SIG-M5 (cell line): ENCODE measurements around the gene RNF19B.
"Not testable (repeated sequence)": the region's sequence is repeated elsewhere in the genome, so short reads cannot be mapped to it uniquely, and the experiment has no call there.

Source experiments
- DNase-seq: peaks from one replicate; lab custom pipeline; 2025; lab: John Stamatoyannopoulos, UW

Gene RNF19B

GRCh38 chr1:32992489-32993323, 28.1 kb upstream of the RNF19B start:
- peak; percentile 86 for DNase-seq

GRCh38 chr1:32991819-32992488, 27.3 kb upstream of the RNF19B start:
- DNase-seq, result no peak

GRCh38 chr1:32991386-32991785, 26.8 kb upstream of the RNF19B start:
- DNase-seq, result no peak

DNA sequence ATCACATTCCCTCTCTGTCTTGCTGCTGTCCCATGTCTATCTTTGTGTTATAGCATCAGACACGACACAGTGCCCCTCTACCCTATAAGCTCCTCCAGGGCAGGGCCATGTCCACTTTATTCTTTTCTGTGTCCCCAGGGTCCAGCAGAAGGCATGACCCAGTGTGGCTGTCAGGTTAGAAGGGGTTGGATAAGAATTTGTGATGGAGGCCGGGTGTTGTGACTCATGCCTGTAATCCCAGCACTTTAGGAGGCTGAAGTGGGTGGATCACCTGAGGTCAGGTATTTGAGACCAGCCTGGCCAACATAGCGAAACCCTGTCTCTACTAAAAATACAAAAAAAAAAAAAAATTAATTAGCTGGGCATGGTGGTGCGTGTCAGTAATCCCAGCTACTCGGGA, 26.3 kb upstream of the RNF19B start:
- no peak for DNase-seq

DNA sequence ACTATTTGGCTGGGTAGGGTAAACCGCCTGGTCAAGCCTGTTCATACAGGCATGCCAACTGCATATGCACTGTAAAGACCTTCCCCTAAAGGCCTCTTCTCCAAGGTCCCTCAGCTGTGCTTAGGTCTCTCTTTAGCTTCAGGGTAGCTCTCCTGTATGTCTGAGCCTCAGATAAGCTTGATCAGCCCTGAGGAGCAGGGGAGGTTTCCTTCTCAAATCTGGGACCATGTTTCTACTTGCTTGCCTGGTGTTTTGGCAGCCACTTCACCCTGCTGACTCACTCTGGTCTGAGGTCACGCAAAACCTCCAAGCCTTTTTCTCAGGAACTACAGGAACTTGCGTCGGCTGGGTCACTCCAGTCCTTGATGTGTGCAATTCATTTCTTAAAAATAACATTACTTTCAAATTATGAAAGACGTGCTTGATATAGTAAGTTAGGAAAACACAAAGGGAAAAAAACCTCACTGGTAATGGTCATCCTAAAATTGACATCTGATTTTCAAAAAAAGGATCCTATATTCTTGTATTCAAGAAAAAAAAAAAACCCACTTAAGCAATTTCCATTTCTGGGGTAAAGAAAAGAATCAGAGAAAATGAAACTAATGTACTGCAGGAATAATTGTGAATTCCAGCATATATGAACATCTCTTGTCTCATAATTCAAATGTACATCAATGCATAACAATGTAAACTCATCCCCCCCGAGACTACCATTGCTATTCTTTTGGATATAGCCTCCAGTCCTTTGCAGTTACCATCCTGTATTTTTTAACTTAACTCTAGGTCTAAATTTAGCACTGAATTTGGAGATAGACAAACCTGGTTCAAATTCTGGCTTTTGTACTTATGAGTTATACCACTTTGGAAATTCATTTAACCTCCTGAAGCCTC, 24.8 kb upstream of the RNF19B start:
- no peak for DNase-seq

DNA sequence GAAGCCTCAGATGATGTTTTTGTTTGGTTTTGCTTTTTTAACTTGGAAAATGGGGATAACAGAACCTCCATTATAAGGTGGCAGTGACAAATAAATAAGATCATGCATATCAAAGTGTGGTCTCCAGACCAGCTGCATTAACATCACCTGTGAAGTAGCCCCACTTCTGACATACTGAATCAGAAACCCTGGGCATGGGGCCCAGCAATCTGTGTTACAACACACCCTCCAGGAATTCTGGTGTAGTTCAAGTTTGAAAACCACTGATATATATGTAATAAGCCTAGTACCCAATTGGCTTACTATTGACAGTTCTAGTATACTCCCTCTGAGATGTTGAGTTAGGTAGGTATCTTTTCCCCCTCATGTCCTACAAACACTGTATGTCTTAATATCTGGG, 24.1 kb upstream of the RNF19B start:
- DNase-seq, result no peak

- DNase-seq, result no peak
Observed at GRCh38 chr1:32985226-32985625, 20.6 kb upstream of the RNF19B start.

DNA sequence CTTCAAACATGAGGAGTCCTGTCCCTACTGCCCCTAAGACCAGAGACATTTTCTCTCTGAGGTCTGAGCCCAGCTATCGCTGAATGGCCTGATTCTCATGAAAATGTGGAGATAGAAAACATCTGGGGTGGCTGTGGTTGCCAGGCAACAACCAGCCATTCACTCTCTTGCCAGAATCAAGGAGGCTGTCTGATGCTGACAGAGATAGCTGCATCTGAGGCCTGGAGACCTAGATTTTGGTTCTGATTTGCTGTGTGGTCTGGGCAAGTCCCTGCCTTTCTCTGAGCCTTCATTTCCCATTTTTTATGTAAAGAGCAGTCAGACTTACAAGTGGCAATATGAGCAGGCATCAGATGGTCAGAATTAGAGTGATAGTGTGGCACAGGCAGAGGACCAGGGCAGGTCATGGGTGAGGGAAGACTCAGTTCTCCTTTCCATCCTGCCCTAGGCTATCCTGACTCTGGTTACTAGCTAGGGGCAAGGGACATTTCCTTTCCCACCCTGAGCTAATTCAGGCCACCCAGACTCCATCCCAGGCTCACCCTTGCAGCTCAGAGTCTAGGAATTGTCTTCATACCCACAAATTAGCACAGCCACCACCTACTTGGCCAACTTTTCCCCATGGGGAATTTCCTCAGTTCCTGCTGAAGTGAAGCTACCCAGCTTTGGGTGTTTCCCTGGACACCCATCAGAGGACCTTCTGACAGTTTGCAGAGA, 20.0 kb upstream of the RNF19B start:
- no peak for DNase-seq

DNA sequence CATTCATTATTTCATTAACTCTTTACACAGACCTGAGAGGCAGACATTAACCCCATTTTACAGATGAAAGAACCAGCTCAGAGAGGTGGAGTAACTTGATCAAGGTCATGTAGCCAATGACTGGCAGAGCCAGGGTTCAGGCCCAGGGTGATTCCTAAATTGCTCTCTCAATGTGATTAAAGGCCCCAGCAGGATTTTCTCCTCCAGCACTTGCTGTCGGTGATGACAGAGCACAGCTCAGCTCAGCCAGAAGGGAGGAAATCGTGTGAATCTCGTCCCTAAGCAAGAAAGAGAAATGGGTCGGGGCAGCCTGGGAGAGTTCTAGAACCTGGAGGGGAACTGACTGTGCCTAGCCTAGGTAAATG, 19.5 kb upstream of the RNF19B start:
- no peak for DNase-seq

- DNase-seq, result no peak
Observed at GRCh38 chr1:32983020-32983419, 18.4 kb upstream of the RNF19B start.

DNA sequence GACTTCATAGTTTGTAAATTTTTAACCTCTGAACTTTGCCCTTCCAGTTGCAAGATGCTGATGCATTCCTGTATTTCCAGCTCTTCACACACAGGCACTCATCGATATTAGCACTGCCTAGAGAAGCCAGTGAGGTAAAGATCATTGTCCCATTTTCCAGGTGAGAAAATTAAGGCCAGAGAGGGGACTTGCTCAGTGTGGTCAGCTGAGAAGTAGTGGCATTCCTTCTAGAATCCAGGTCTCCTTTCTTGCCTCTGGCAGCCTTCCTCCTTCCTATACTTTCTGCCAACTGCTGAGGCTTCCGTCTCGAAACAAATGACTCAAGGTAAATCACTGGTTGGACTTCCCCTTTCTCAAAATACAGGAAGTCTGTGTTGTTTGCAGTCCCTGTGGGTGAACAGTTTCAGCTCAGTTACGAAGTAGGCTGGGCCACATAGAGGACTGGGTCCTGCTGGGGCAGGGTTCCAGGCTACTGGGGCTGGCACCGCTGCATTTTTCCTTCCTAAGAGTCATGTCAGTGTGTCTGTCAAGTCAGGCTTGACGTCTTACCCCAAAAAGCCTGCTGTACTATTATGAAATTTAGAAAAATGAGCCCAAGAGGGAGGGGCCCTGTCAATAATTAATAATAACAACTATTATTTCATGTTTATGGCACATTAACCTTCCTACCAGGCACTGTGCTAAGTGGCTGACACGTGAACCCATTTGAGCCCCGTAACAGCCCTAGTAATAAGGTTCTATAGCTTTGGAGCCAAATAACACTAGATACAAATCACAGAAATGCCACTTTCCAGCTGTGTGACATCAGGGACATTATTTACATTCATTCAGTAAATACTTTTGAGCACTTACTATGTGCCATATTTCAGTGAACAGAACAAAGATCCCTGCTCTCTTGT, 16.6 kb upstream of the RNF19B start:
- DNase-seq, result peak; percentile 81

DNA sequence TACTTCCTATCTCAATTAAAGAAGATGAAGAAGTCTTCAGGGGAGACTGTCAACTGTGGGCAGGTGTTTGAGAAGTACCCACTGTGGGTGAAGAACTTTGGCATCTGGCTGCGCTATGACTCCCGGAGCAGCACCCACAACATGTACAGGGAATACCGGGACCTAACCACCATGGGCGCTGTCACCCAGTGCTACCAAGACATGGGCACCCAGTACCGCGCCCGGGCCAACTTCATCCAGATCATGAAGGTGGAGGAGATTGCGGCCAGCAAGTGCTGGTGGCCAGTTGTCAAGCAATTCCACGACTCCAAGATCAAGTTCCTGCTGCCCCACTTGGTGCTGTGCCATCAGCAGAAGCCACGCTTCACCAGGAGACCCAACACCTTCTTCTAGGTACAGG, 15.5 kb upstream of the RNF19B start:
- no peak for DNase-seq

DNA sequence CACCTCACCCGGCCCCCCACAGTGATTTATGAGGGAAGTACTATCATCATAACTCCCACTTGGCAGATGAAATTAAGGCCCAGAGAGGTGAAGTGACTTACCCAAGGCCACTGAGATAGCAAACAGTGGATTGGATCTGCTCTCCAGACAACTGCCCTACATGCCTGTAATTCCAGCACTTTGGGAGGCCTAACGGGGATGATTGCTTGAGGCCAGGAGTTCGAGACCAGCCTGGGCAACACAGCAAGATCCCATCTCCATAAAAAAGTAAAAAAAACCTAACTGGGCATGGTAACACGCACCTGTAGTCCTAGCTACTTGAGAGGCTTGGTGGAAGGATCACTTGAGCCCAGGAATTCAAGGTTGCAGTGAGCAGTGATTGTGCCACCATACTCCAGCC, 14.2 kb upstream of the RNF19B start:
- DNase-seq, result no peak

- no peak for DNase-seq
Observed at GRCh38 chr1:32977546-32978087, 13.0 kb upstream of the RNF19B start.

- not testable (repeated sequence) for DNase-seq
Observed at GRCh38 chr1:32975055-32975454, 10.4 kb upstream of the RNF19B start.

DNA sequence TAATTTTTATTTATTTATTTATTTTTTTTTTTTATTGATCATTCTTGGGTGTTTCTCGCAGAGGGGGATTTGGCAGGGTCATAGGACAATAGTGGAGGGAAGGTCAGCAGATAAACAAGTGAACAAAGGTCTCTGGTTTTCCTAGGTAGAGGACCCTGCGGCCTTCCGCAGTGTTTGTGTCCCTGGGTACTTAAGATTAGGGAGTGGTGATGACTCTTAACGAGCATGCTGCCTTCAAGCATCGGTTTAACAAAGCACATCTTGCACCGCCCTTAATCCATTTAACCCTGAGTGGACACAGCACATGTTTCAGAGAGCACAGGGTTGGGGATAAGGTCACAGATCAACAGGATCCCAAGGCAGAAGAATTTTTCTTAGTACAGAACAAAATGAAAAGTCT, 8.8 kb upstream of the RNF19B start:
- DNase-seq, result not testable (repeated sequence)

DNA sequence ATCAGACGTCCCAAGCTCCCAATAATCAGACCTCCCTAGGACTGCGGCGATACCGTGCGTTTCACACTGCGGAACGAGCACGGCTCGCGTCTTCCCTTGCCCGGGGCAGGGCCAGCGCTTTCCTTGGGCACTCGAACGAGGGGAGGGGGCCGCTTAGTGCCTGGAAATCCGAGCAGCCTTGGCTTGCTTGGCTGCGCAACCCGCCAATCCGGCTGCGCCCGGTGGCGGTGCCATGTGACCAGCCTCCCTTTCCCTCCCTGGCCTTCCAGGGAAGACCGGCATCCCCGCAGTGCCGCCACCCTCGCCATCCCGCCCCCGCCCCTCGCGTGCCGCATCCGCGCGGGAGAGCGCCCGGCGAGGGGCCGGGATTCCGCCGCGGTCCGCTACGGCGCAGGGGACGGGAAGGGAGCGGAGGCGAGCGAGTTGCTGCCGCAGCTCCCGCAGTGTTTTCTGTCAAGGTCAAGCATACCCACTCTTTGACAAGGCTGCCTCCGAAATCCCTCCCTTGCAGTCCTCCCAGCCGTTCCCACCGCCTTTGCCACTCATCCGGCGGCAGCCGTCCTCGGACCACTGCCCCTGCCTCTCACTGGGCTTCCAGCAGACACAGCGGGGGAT, 8.3 kb upstream of the RNF19B start:
- no peak for DNase-seq

- no peak for DNase-seq
Observed at GRCh38 chr1:32971576-32971975, 7.0 kb upstream of the RNF19B start.

GRCh38 chr1:32971156-32971555, 6.5 kb upstream of the RNF19B start:
- no peak for DNase-seq

DNA sequence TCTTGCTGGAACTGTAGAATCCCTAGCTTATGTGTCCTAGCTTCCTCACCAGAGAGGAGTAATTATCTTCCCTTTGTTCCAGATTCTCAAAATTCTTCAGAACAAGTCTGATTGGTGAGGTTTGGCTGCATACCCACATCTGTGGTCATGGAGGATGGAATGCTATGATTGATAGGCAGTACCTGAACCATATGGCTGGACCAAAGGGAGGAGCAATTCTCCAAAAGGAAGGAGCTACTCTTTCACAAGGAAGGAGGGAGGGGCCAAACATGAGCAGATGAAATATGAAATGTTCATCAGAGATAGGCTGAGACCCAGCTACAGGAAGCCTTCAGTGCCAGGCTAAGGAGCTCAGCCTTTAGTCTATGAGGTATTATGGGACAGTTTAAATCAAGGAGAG, 5.0 kb upstream of the RNF19B start:
- DNase-seq, result no peak
